Measurements from ENCODE around the gene APOL1. TPM values are rescaled to one million over a fixed set of nuclear protein-coding genes. Genes with fewer than 3 reads are reported as not detected.
"Not testable (repeated sequence)": the region's sequence is repeated elsewhere in the genome, so short reads cannot be mapped to it uniquely, and the experiment has no call there.

The APOL1 gene
- total RNA-seq, 1 experiment from 2014 or later: not detected

DNA sequence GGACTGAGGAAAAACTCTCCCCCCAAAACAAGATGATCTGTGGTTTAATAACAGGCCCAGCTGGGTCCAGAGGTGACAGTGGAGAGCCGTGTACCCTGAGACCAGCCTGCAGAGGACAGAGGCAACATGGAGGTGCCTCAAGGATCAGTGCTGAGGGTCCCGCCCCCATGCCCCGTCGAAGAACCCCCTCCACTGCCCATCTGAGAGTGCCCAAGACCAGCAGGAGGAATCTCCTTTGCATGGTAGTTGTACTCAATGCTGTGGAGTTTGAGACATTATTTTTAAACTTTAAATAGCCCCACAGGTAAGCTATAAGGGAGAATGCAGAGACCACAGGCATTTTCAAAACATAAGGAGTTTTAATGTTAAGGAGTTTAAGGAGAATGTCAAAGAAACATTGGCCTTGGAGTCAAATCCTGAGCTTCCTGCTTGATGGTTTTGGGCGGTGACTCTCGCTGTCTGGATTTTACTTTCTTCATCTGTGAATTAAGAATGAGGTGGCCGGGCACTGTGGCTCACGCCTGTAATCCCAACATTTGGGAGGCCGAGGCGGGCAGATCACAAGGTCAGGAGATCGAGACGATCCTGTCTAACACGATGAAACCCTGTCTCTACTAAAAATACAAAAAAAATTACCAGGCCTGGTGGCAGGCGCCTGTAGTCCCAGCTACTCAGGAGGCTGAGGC, 6.8 kb downstream of the APOL1 start:
- in situ Hi-C loops (cut with HindIII; ENCODE audit: low sequenced_read_pairs): no loop called here
- DNase-seq (ENCODE audit: low spot score): no peak

DNA sequence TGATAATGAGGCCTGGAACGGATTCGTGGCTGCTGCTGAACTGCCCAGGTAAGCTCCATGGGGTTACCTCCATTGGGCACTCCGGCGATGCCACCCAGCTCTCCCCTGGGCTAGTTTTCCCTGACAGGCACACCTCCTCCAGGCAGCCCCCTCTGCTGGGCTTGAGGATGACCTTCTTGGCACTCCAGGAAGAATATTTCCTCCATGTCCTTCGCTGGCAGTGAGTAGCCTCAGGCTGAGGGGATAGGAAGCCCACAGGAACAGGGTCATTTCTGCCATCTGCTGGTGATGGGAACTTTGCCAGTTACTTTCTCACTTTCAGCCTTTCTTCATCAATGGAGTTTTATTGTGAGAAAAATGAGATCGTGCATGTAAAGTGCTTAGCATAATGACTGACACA, 8.7 kb downstream of the APOL1 start:
- in situ Hi-C loops (cut with HindIII; ENCODE audit: low sequenced_read_pairs); DNase-seq (ENCODE audit: low spot score): not testable (repeated sequence)

GRCh38 chr22:36262307-36262706, 9.4 kb downstream of the APOL1 start:
- in situ Hi-C loops (cut with HindIII; ENCODE audit: low sequenced_read_pairs); DNase-seq (ENCODE audit: low spot score): not testable (repeated sequence)

DNA sequence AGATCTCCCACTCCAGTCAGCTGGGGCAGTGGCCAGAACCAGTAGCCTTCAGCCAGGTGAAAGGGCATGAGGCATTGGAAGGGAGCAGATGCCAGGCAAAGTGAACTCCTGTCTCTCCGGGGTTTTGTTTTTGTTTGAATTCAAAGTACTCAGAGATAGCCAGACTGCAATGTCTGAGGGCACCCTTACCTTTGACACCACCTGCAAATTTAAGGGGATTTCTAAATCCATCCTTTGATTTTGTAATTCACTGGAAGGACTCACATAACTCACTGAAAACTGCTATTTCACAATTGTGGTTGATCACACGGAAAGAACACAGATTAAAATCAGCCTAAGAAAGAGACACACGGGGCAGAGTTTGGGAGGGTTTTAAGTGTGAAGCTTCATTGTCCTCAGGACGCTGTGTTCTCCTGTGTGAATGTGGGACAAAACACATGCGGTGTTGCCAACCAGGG, 10.3 kb downstream of the APOL1 start:
- in situ Hi-C loops (cut with HindIII; ENCODE audit: low sequenced_read_pairs); DNase-seq (ENCODE audit: low spot score): not testable (repeated sequence)

- in situ Hi-C loops (cut with HindIII; ENCODE audit: low sequenced_read_pairs): not testable (repeated sequence)
Measured at GRCh38 chr22:36263886-36264664, 11.1 kb downstream of the APOL1 start.

GRCh38 chr22:36267058-36267457, 14.1 kb downstream of the APOL1 start:
- DNase-seq (ENCODE audit: low spot score): no peak
- in situ Hi-C loops (cut with HindIII; ENCODE audit: low sequenced_read_pairs): no loop called here

More at GRCh38 chr22:36263886-36264664, 11.1 kb downstream of the APOL1 start:
- not testable (repeated sequence) for DNase-seq (ENCODE audit: low spot score)

DNA sequence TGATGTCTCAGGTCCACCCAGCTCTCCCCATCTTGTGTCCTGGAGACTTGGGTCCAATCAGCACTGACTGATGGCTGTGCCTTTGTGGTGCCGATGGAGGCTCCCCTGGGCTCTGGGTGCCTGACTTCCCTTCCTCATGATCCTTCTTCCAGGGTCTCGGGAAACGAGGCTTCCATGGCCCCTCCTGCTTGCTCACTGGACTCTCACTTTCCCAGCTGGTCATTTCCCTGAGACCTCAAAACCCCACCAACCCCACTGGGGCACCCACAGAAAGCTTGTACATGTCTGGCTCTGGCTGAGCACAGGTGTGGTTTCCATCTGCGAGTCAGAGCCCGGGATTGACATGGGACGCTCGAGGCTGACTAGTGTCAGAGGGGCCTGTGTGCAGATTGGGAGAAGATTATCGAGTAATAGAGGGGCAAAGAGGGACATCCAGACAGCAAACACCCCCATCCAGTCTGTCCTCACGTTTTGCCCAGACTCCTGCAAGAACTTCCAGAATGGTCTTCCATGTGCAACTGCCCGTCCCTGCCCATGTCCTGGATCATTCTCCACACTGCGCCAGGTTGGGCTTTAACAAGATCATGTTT, 15.1 kb downstream of the APOL1 start:
- DNase-seq (ENCODE audit: low spot score): no peak
- in situ Hi-C loops (cut with HindIII; ENCODE audit: low sequenced_read_pairs): no loop called here

- in situ Hi-C loops (cut with HindIII; ENCODE audit: low sequenced_read_pairs); DNase-seq (ENCODE audit: low spot score): not testable (repeated sequence)
Measured at GRCh38 chr22:36271231-36271630, 18.3 kb downstream of the APOL1 start.

DNA sequence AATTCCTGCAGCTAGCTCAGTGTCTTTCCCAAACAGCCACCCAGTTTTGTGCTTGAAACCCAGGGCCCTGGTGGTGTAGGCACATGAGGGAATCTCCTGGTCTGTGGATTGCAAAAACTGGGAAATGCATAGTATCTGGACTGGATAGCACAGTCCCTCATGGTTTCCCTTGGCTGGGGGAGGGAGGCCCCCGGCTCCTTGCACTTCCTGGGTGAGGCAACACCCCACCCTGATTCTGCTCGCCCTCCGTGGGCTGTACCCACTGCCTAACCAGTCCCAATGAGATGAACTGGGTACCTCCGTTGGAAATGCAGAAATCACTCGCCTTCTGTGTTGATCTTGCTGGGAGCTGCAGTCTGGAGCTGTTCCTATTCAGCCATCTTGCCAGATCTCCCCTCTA, 19.0 kb downstream of the APOL1 start:
- in situ Hi-C loops (cut with HindIII; ENCODE audit: low sequenced_read_pairs): not testable (repeated sequence)

GRCh38 chr22:36274531-36274930, 21.6 kb downstream of the APOL1 start:
- no peak for DNase-seq (ENCODE audit: low spot score)
- in situ Hi-C loops (cut with HindIII; ENCODE audit: low sequenced_read_pairs): no loop called here

More for the DNA sequence above, 19.0 kb downstream of the APOL1 start:
- not testable (repeated sequence) for DNase-seq (ENCODE audit: low spot score)

- in situ Hi-C loops (cut with HindIII; ENCODE audit: low sequenced_read_pairs): no loop called here
- DNase-seq (ENCODE audit: low spot score): peak; percentile 73
Measured at GRCh38 chr22:36277482-36278291, 24.8 kb downstream of the APOL1 start.

DNA sequence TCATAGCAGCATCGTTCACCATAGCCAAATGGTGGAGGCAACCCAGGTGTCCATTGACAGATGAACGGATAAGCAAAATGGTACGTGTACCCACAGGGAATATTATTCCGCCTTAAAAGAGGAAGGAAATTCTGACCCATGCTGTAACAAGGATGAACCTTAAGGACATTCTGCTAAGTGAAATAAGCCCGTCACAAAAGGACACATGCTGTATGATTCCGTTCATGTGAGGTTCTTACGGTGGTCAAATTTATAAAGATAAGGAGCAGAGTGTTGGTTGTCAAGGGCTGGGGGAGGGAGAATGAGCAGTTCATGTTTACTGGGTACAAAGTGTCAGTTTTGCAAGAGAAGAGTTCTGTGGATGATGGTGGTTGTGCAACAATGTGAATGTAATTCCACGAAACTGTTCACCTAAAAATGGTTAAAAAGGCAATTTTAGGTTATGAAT, 26.3 kb downstream of the APOL1 start:
- in situ Hi-C loops (cut with HindIII; ENCODE audit: low sequenced_read_pairs): no loop called here

DNA sequence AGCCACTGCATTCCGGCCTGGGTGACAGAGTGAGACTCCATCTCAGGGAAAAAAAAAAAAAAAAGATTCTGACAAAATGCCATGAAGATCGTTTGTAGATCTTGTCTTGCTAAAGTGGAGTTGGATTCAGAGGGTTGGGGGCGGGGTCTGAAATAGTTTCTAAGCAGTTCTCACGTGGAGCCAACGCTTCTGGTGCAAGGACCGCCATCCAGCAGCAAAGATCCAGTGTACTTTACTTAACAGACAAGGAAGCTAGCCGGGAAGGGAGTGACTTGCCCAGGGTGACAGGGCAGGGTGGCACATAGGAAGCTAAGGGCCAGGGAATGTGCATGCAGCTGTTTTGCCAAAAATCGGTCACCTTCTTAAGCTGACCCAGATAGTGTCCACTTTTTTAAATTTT, 27.4 kb downstream of the APOL1 start:
- no peak for DNase-seq (ENCODE audit: low spot score)
- in situ Hi-C loops (cut with HindIII; ENCODE audit: low sequenced_read_pairs): no loop called here

More for the DNA sequence above, 26.3 kb downstream of the APOL1 start:
- no peak for DNase-seq (ENCODE audit: low spot score)

DNA sequence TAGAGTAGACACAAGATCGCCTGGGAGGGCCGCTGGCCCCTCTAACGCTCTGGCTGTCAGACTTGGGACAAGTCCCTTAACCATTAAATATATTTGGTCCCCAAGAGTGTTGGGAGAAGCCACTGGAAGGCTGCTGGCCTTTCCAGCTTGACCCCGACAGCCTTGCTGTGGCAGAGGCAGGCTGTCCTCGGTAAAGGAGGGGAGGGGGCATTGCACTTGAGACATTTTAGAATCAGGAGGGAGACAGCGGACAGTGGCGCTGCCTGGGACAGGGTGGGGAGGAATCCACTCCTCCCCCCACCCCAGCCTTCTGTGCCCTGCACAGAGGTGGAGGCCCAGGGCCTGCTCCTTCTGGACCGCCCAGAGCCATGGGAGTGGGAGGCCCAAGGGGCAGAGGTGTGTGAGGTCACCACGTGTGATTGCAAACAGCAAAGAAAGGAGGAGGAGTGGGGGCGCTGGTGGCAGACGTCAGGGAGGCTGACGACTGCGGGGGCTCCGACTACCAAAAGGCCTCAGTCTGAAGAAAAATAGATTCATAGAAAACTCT, 28.9 kb downstream of the APOL1 start:
- in situ Hi-C loops (cut with HindIII; ENCODE audit: low sequenced_read_pairs): no loop called here
- DNase-seq (ENCODE audit: low spot score): no peak

DNA sequence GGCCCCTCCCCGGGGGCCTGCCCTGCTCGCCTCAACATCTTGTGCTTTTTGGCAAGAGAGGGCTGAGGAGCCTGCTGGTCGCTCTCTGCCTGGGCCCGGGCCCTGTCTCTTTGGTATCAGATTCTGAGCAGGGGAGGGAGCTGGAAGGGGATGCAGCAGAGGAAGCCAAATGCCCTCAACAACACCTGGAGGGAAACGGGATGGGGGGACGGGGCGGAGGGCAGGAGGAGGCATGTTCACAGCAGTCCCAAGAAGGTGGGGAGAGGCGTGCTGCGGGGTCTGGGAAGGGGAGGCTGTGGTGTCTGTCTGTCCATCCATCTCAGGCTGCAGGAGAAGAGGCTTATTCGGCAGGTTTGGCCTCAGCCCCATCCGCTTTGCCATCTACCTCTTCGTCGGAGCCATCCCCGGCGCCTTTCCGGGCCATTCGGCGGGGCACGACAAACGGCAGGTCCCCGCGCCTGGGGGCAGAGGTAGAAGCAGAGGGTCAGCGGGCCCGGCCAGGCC, 29.4 kb downstream of the APOL1 start:
- DNase-seq (ENCODE audit: low spot score): no peak
- in situ Hi-C loops (cut with HindIII; ENCODE audit: low sequenced_read_pairs): no loop called here

DNA sequence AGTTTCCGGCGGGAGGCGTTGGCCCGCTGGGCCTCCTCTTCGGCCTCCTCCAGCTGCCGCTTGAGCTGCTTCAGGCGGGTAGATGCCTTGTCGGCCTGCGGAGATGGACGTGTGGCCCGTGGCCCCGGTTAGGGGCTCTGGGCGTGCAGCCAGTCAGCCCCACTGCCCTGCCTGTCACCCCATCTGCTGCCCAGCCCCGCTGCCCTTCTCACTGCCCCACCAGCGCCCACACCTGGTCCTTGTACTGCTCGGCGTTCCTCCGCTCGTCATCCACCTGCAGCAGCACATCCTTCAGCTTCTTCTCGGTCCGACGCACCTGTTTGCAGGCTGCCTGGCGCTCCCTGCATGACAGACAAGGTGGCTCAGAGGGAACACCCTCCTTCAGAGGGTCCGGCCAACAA, 31.2 kb downstream of the APOL1 start:
- in situ Hi-C loops (cut with HindIII; ENCODE audit: low sequenced_read_pairs): no loop called here
- DNase-seq (ENCODE audit: low spot score): no peak

GRCh38 chr22:36285017-36285416, 32.1 kb downstream of the APOL1 start:
- DNase-seq (ENCODE audit: low spot score): no peak
- in situ Hi-C loops (cut with HindIII; ENCODE audit: low sequenced_read_pairs): no loop called here

DNA sequence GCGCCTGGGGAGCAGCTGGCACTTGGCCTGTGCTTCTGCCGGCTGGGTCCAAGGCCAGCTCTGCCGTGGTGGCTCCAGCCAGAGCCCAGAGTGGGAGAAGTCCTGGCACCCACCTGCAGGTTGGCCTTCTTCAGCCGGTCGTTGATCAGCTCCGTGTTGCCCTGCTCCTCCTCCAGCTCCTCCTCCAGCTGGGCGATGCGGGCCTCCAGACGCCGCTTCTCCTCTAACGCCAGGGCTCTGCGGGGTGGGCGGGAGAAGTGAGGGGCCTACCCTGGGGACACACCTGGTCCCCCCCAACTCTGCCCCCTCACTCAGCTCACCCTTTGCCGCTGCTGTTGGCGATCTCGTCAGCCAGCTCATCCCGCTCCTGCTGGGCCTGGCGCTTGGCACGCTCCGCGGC, 32.6 kb downstream of the APOL1 start:
- in situ Hi-C loops (cut with HindIII; ENCODE audit: low sequenced_read_pairs): no loop called here

More for the DNA sequence above, 32.6 kb downstream of the APOL1 start:
- DNase-seq (ENCODE audit: low spot score): peak; percentile 43

Measured in G401 (cell line).